PC-9 (cell line): ENCODE data around the gene TIMMDC1.

Source experiments
- CTCF ChIP-seq: fragments of 200-600 bp; sonication (generic); conservative IDR thresholded peaks from 2 replicates; pipeline ENCODE4 v1.6.1; 2017; ENCODE audit warnings: mixed run types, antibody characterized with exemption, mild to moderate bottlenecking, moderate library complexity
- EZH2 ChIP-seq: fragments of 200-600 bp; sonication (generic); IDR thresholded peaks from 2 replicates; pipeline ENCODE4 v1.8.0; 2017; ENCODE audit warnings: antibody characterized with exemption, low read depth

GRCh38 chr3:119555929-119556328, 57.6 kb downstream of the TIMMDC1 start:
- TF ChIP-seq EZH2 (no peak), CTCF (no peak)
